HG03565 (cell line): ENCODE measurements around the gene S1PR1.

Experiments
- ATAC-seq: cut with Tn5 transposase; IDR thresholded peaks from one replicate; pipeline ENCODE4 v1.9.1; 2021; ENCODE audit warnings: mild to moderate bottlenecking, moderate library complexity; ENCODE audit not compliant: unreplicated experiment

The S1PR1 gene

DNA sequence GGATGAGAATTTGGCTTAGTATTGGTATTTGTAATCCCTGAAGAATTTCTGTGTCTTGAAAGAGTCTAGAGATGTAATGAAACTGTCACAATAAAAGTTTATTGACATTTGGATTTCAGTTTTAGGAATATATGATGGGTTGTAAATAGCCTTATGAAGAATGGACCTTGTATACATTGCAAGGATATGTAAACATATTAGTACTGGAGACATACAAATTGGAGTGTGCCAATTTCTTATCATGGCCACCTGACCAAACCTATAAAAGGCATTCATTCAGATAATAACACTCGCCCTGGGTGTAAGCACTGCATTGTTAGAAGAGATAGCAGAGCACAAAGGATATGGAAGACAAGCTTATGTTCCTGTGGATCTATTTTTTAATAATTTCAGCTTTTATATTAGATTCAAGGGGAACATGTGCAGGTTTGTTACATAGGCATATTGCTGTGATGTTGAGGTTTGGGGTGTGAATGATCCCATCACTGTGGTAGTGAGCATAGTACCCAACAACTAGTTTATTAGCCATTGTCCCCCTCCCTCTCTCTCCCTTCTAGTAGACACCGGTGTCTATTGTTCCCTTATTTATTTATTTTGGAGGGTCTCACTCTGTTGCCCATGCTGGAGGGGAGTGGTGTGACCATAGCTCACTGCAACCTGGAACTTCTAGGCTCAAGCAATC is 8.6 kb downstream of the S1PR1 start:
- ATAC-seq = no peak

DNA sequence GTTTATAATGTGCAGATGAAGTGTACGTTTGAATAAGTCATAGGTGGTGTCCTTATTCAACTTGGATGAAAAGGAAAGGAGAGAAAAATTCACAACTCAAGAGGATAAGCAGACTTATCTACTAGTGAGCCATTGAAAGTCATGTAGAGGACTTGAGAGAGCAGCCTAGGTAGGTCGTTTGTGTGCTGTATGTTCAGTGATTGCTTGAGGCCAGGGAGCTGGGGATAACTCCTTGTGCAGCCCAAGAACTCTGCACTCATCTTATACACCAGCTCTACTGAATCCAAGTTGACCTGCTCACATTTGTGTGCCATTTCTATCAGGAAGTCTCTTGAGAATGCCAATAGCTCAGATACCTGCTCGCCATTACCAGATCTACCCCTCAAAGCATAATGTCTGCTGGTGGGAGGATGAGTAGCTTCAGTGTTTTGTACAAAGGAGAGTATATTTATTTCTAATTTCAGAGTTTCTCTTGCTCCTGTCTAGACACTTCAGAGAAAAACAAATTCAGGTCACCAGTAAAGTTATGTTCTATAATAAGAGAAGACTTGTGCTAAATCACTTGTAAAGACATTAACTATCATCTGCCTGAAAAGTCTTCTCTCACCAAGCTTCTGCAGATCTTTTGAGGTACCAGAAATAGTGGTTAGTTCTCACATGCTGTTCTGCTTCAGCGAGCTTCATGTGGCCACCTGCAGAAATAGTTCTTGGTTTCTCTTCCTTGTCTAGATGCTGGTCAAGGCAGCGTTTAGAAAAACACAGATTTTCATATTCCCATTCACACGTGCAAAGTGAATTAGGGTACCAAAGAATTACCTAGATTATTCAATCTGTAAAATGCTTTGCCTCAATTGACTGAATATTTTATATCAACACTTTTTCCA is 10.8 kb downstream of the S1PR1 start:
- ATAC-seq = peak; percentile 98

DNA sequence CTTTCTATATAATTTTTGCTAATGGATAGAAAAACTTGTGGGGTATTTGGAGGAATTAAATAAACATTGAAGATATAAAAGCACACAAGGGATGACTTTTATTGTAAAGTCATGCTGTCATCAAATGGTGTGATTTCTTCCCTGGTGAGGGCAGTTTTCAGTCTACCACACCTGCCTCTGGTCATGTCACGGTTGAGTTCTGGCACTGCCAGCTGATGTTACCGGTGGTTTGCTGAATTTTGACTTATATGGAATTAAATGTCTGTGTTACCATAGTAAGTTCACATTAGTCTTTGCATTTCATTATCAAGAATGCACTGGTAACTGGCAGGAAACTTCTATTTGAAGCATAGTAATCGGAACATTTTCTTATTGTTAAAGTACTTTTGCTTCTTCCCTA is 13.4 kb downstream of the S1PR1 start:
- no peak for ATAC-seq

DNA sequence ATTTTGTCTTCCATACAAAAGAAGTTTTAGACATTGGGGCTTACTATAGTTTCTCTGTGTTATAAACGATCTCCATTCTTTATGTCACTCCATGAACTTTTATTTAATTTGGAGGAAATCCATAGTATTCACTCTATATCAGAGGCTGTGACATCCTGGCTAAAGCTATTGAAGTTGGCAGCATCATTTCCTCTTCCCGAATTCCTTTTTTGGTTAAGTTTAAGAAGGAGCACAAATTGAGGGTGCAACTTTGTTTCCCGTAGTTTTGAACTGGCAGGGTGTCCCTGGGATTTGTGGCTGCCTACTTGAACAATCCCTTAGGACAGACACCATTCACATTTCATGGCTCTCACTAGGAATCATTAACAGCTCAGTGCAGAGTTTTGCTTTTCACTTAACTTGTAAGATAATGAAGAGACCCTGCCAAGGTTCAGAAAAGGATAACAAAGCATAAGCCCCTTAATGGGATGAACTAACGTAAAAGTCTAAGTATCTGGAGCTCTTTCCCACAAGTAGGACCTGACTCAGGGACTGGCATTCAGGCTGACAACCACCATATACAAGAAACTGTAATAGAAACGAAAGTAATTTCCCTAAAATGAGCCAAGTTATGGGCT is 13.9 kb downstream of the S1PR1 start:
- ATAC-seq = no peak

DNA sequence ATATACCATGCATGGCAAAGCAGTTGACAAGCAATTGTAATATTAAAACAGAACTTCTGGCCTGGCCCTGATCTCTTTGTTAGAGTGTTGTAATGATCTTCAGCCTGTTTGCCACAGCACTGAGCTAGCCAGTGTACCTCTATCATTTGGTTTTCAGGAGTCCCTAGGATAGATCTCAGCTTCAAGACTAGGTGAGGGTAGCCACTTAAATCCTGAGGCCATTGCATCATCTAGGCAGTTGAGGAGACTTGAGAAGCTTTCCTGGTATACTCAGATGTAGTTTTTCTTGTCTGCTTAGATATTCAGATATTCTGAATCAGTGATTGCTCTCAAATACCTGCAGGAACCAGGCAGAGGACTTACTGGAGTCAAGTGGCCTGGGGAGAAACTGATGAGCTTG is 14.7 kb downstream of the S1PR1 start:
- no peak for ATAC-seq

DNA sequence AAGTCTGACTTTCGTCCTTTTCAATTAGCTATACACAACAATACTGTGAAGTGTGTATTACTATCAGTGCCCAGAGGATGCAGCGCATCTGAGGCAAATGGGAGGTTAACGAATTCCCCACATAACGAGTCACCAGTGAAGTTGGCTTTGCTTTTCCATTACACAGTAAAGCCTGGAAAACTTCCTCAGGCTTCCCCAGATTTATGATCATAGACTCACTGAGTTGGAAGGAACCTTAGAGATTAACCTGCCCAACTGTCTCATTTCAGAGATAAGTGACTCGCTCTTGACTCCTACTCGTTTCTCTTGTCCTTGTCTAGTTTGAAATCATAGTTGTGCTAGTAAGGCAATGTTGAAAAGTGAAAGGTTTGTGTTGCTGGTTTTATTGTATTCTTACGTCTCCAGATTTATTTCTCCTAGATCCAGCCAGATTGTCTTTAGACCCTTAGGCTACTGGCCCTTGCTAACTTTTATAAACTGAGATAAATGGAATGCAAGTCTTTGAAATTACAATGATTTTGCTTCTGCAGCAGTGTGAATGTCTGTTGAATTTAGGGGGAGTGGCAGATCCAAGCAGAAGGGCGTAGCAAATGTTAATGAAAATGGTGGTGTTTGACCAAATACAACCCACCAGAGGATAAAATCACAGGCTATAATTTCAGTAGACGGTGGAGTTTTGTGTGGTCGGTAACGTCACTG is 17.3 kb downstream of the S1PR1 start:
- ATAC-seq = no peak

DNA sequence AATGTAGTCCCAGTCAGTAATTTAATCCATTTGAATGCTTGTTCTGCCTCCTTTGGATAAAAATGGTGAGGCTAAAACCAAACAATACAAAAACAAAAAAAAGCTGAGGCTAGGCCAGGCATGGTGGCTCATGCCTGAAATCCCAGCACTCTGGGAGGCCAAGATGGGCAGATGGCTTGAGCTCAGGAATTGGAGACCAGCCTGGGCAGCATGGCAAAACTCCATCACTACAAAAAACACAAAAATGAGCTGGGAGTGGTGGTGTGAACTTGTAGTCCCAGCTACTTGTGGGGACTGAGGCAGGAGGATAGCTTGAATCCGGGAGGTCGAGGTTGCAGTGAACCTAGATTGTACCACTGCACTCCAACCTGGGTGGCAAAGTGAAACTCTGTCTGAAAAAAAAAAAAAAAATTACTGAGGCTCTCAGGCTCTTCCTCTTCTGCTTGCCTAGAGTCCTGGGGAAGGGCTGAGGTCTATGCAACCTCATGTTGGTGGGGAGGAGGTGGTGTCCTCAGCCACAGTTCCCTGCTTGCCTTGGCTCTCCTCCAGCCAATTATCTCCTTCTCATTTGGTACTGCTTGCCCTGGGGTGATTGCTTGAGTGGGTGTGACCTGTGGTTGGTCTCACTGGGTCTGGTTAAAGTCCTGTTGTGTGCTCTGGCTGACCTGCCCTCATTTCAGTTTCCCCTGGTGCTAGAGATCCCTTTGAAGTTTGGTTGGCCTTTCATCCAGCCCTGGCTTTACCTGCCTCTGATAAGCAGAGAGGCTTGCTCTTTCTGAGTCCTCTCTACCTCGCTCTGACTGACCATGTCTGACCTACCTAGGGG is 20.9 kb downstream of the S1PR1 start:
- ATAC-seq = peak; percentile 67

DNA sequence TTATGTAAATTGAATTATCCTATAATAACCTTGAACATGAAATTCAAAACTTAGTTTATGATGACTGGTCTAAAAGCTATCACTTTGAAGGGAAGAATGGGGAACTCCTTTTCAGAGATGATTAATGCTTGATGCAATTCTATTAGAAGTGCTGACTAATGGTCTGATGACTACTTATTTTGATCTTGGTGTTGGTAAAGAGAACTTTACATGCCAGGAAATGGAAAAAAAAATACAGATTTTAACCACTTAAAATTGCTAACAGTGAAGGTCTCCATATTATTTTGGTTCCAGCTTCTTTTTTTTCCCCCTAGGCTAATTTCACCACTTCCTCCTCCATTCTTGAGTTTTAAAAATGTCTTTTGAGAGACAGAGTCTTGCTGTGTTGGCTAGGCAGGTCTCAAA is 22.9 kb downstream of the S1PR1 start:
- ATAC-seq = no peak

DNA sequence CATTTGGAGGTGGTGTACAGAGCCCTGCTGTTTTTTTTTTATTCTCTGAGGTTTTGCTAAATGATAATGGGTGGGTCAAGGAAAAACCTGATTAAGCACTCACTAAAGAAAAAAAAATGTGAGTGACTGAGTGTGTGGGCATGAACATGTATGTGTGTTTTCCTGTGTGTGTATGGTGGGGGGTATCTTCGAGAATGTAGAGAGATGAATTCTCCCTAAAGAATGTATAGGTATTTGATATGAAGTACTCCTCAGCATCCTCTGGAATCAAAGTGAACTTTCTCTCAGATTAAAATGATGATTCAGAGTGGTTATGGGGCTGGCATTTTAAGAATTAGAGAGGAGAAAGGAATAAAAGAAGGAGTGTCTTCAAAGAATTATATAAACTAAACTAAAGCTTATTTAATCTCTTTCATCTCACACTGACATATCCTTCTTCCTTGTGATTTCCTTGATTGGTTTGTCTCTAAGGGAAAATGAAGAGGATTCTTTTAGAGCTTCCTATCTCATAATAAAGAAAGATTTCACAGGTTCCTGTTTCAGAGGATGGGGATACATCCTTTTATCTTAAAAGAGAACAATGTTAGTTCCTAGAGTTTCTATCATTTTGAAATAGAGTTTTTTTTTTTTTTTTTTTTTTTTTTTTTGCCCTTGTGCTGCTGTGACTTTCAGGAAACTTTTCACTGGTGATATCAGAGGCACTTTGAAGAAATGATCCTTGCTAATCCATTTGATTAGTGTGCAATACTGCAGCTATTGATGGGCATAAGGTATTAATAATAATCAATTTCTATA is 23.9 kb downstream of the S1PR1 start:
- ATAC-seq = no peak

DNA sequence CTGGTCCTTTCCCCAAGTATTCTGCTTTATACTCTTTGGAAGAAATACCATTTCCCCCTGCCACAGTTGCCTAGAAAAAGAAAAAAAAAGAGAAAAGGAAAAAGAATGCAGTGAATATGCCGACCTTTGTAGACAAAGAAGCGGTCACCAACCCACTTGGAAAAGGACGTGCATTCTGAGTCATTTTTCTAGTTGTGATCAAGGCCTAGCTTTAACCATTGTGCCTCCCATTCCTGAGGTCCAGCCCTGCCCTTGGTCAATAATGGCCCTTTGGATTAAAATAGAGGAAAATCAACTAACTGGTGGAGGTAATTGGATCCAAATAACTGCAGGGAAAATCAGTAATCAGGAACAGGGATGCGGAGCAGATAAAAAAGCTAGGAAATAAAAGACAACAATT is 24.8 kb downstream of the S1PR1 start:
- ATAC-seq = no peak

DNA sequence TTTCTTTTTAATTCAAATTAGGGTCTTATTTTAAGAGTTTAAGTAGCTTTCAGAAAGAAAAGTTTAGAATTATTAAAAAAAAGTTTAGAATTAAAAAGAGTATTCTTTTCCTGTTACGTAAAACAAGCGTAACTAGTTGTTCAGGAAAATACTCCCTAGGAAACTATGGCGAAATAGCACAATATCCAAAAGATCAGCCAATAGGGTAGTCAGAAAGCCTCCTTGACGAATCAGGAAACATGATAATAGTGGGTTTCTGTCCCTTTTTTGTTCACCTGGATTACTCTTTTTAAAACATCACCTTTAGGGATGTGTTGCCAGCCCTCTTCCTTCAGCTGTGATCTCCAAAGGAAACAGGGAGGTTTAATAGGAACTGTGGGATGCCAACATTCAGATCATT is 25.2 kb downstream of the S1PR1 start:
- ATAC-seq = no peak

DNA sequence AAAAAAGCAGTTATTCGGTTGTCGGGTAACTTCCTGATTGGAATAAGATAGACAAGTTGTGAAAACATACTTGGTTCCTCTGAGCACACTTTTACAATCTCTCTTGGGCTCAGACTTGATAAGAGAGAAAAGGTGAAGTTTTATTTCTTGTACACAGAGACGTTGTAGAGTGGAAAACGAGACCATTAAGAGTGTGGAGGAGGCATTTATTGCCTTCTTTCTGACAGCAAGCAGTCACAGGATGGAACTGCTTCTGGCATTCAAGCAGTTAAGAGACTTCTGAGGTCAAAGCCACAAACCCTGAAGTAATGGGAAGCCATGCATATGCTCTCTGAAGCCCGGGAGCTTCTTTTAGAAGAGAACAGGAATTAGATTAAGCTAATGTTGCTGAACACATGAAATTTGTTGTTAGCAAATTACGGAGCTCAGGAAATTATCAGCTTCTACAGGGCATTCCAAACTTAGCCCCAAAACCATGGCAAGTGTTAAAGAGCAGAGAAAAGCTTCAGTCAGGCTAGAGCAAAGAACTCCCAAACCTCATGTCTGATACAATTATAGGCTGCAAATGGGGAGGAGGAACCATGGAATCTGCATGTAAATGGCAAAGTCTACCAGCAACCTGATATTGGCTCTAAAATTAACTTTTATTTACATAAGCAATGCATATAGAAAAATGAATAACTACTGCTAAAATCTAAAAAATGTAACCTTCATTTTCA is 26.0 kb downstream of the S1PR1 start:
- no peak for ATAC-seq

DNA sequence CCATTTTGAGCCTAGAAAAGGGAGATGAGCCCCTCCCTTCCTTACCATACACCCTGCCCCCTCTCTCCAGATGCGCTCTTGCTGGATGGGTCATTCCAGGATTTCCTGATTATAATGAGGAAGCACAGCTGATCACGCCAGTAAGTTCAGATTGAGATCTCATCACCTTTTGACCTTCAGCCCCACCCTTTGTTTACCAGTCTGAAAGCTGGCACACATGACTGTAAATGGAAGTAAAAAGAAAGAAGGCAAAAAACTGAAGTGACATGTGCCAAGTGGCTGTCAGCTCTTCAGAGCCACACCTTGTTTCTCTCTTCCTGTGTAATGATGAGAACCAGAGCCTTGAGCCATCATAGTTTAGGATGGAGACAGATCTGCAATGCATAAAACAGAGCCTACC is 27.9 kb downstream of the S1PR1 start:
- ATAC-seq = no peak

DNA sequence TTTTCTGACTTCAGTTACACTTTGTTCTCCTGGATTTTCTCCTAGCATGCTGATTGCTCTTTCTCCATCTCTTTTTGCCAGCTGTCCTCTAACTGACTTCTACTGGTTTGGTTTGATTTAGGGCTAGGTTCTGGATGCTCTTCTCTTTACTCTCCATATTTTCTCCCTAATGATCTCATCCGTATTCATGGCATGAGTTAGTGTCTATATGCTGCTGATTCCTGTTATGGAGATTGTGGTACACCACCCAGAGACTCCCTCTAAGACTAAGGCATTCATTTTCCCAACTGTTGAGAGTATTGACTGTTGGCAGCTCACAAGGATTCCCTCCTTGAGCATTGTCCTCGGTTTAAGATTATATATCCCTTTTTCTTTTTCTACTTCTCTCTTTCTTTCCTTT is 28.9 kb downstream of the S1PR1 start:
- ATAC-seq = no peak

DNA sequence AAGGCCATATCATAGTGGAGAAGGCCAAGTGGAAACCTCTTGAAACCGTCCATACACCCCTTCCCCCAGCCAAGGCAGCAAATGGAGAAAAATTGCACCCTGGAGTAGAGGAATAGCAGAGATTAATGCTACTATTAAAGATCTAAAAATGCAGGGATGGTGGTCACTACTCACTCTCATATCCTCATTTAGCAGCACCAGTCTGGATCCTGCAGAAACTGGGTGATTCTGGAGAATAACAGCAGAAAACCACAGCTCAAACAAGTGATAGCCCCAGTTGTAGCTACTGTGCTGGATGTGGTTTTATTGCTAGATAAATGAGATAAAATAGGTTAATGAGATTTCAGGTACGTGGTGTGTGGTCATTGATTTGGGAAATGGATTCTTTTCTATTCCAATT is 30.3 kb downstream of the S1PR1 start:
- no peak for ATAC-seq

DNA sequence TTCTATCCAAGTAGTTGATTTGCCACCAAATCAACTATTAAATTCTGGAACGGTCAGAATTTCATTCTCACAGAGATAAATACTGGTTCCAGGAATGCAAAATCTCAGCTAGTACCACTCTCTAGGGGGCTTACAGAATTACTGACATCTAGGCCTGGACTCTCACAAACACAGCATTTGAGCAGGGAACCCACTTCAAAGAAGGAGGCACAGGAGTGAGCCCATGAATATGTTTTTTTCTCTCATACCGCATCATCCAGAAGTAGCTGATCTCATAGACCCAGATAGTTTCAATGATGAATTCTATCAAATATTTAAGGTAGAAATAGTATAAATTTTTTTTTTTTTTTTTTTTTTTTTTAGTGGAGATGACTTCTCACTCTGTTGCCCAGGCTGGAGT is 32.1 kb downstream of the S1PR1 start:
- ATAC-seq = no peak

DNA sequence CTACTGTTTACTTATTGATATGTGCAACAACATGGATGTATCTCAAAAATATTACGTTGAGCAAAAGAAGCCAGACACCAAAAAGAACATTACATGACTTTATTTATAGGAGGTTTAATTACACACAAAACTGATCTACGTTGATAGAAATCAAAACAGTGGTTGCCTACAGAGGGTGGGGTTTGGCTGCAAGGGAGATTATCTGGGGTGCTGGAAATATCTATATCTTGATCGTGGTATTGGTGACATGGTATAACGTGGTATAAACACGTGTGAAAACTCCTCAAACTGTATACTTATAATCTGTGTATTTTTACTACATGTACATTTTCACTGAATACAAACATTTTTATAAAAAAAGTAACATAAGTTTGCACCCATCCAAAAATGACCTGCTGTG is 38.9 kb downstream of the S1PR1 start:
- no peak for ATAC-seq

DNA sequence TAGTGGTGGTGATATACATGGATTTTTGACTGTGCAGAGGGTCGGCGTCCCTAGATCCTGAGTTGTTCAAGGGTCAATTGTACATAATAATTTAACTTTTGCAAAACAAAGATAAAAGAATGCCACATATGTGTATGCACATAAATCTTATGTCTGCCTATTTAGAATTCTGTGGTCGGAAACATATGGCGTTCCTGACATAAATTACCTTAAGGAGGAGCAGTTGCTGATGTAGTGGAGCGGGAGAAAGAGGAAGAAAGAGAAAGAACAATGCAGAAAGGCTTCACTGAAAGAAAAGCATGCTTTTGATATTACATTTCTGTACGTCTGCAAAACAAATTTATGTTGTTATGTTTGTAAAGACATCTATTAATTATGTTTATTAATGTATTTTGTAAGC is 40.0 kb downstream of the S1PR1 start:
- ATAC-seq = no peak

DNA sequence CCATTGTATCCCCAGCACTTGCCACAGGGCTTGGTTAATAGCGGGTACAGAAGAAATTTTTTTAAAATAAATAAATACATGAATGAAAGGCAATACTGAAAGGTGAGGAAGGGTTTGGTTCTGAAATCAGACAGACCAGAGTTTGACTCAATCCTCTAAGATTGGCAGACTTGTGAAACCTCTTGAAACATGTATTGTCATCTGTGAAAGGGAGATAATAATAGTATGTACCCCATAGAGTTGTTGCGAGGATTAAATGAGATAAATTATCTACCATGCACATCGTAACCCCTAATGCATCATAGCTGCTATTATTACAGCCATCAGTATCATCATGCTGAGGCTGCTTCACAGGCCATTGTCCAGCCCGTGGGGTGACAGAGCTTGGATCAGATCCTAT is 41.4 kb downstream of the S1PR1 start:
- ATAC-seq = no peak
